NCI-H748 (cell line): ENCODE measurements around the gene CALHM2.

Experiments used
- DNase-seq: peaks from one replicate; lab custom pipeline; 2025; ENCODE audit not compliant: unreplicated experiment; lab: John Stamatoyannopoulos, UW

The CALHM2 gene

DNA sequence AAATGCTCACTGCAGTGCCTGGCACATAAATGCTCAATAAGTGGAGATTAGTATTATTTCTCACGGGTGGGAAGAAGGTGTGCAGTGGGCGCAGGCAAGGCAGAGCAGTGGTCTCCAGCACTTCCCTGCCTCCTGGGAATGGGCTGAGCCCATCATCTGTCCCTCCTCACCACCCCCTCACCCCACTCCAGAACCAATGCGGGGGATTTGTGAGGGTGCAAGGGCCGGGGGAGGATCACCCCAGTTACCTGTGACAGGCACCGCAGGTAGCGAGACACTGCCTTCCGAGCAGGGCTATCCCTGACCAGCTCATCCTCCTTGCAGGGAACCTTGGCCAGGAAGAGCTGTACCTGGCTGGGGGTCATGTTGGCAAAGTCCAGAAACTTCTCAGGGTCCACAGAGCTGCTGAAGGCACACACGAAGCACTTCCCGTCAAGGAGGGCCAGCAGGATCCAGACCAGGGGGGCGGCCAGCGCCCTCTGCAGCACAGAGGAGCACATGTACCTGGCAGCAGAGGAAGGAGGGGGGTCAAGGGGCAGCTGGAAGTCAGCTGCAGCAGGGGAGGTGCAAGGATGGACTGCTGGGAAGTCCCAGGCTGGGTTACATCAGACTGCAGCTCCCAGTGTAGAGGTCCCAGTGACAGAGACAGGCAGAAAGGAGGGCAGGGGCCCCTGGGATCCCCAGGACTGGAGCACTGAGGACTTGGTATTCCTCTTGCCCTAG is 24.0 kb upstream of the CALHM2 start:
- DNase-seq = no peak

DNA sequence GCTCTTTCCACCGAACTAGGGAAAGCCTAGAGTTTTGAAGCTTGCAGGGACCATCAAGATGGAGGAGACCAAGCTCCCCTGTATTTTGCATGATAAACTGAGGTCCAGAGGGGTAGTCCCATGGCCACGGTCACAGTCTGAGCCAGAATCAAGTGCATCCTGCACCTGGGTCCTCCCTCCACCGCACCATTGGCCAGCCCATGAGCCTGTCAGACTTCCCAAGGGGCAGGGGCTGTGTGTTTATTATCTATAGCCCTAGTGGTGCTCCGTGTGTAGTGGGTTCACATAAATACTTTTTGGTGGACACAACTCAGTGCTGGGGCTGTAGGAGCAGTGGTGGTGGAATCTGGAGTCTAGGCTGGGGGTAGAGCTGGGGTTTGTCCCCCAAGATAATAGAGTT is 23.3 kb upstream of the CALHM2 start:
- no peak for DNase-seq

DNA sequence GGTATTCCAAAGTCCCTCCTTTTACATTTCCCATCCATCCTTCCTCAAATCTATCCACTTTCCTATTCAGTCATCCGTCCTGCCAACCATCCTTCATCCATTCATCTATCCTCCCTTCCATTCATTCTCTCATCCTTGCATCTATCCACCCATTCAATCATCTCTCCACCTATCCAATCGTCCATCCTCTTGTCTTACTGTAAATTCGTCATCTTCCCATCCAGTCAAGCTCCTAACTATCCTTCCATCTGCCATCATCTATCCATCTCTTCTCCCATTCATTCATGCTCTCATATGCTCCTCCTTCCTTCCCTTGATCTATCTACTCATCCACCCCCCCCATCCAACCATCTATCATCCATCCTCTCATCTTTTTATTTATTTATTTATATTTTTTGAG is 21.9 kb upstream of the CALHM2 start:
- no peak for DNase-seq

GRCh38 chr10:103473261-103473671 is 21.1 kb upstream of the CALHM2 start:
- DNase-seq = no peak

DNA sequence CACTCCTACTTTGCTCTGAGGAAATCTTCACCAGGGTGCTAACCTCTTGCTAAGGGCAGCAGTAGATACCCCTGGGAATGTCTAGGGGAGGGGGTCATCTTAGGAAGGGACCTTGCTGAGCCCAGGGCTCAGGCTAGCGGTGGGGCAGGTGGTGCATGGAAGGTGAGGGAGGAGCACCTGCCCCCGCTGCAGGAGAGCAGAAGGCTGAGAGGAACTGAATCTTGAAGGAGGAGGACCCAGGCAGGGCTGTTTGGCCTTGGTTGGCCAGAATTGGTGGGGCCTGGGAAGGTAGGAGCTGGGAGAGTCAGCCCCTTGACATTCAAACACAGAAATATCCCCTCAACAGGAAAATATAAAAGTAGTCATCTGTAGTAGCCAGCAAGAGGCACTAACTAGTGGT is 19.8 kb upstream of the CALHM2 start:
- DNase-seq = no peak

- DNase-seq = no peak
Measured at GRCh38 chr10:103470761-103471653, 18.8 kb upstream of the CALHM2 start.

DNA sequence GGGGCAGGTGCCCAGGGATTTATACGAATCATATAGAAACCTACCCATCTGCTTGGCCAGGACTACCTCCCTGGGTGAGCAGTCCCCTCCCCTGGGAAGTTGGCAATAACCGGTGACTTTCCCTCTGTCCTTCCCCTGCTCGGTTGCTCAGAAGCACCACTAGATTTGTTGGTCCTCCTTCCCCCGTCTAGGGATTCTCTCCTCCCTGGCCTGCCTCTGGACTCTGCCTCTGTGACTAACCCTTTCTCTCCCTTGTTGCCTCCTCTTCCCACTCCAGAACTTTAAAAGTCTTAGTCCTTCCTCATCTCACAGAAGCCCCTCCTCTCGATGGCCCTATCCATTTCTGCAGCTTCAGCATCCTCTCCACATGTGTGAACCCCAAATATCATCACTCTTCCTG is 17.0 kb upstream of the CALHM2 start:
- DNase-seq = no peak

DNA sequence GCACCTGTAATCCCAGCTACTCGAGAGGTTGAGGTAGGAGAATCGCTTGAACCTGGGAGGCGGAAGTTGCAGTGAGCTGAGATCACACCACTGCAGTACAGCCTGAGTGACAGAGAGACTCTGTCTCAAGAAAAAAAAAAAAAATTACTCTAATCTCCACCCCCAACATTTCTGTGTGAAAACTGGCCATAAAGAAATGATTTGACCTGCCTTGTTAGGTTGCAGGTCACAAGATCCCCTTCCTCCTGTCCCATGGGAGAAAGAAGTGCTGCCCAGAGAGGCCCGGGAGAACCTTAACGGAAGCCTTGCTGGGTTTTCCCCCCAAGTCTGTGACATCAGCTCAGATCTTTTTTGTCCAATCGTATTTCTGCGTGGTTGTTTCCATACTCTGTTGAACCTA is 15.2 kb upstream of the CALHM2 start:
- no peak for DNase-seq

GRCh38 chr10:103466734-103467133 is 14.6 kb upstream of the CALHM2 start:
- DNase-seq = no peak

GRCh38 chr10:103465411-103466179 is 13.4 kb upstream of the CALHM2 start:
- no peak for DNase-seq

DNA sequence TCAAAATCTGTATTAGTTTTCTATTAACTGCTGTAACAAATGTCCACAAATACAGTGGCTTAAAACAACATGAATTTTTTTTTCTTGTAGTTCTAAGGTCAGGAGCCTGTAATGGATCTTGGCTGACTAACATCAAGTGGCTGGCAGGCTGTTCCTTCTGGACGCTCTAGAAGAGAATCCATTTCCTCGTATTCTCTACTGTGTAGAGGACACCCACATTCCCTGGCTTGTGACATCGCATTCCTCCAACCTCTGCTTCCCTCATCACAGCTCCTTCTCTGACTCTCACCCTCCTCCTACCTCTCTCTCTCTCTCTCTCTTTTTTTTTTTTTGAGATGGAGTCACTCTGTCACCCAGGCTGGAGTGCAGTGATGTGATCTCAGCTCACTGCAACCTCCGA is 11.3 kb upstream of the CALHM2 start:
- no peak for DNase-seq

DNA sequence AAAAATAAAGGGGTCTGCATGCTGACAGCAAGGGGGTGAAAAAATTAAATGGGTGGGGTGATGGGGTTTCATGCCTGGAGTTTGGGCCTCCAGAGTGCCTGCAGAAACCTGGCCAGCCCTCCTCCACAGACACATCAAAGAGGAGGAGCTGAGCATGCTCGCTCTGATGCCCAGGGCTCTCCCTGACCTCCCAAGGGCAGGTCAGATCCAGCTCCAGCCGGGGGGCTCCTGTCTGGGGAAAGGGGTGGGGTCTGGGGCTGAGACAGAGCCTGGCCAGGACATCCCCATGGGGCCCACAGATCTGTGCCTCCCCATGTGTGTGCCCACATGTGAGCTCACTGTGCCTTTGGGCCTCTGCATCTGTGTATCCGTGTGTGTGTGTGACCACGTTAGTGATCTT is 7.4 kb upstream of the CALHM2 start:
- no peak for DNase-seq

GRCh38 chr10:103458720-103459119 is 6.5 kb upstream of the CALHM2 start, which contains the start of gene CALHM1:
Gene CALHM1, minus strand, starts transcription at chr10:103458900. Its CDS starts 149 bp downstream, at chr10:103458751.
- DNase-seq = peak; percentile 19

GRCh38 chr10:103457896-103458583 is 5.9 kb upstream of the CALHM2 start:
- no peak for DNase-seq

DNA sequence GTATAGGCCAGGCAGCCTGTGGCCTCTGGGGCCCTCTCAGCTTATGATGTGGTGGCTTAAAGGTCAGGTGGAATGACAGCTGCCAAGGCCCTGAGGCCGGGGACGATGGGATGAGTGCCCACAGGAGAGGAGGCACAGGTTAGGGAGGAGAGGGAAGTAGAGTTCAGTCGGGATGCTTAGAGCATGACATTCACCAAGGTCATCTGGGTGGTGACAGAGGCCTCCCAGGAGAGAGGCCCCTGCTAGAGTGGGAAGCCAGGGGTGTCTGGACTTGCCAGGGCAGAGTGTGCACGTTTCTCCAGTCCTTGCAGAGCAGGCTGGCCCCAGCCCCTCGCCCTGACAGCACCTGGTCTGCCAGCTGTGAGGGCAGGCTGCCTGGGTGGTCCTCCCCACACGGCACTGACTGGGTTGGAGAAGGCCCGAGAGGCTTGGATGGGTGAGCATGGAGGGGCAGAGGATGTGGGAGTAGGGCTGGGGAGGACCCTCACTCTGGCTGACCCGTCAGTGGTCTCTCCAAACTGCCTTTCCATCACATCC is 5.1 kb upstream of the CALHM2 start:
- no peak for DNase-seq

DNA sequence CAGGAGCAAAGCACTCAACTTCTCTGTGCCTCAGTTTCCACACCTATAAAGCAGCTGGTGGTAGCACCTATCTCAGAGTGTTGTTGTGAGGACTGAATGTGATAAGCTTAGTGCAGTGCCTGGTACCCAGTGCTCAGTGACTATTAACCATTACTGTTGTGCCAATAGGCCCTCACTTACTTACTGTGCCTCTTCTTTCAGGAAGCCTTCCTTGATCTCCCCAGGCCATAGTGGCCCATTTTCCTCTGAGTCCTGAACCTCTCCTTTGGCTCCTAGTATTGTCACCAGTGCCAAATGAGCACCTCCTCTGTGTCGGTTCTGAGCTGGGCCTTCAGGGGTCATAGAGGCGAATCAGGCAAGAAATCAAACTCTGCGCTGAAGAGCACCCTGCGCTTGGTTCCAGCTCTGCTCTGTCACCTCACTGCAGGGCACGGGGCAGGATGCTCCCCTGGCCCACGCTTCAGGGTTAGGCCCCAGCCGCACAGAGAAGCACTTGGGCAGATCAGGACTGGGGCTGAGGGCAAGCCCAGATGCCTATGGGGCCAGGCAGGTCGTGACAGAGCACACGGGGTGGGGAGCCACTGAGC is 4.0 kb upstream of the CALHM2 start:
- no peak for DNase-seq

GRCh38 chr10:103455235-103455634 is 3.1 kb upstream of the CALHM2 start:
- DNase-seq = no peak

DNA sequence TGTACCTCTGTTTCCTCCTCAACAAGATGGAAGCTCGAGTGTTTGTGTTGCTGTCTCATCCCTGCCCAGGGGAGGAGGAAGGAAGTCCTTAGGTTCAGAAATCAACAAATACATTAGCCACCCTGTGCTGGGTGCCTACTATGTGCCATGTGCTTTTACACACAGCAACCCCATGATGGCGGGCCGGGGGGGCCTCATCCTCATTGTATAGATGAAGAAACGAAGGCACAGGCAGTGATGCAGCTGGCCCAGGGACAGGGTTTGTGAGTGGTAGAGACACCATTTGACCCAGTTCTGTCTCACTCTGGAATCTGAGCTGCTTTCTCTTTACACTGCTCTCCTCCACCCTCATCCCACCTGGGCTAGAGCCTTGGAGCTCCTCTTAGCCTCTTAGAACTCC is 1.9 kb upstream of the CALHM2 start:
- DNase-seq = no peak

DNA sequence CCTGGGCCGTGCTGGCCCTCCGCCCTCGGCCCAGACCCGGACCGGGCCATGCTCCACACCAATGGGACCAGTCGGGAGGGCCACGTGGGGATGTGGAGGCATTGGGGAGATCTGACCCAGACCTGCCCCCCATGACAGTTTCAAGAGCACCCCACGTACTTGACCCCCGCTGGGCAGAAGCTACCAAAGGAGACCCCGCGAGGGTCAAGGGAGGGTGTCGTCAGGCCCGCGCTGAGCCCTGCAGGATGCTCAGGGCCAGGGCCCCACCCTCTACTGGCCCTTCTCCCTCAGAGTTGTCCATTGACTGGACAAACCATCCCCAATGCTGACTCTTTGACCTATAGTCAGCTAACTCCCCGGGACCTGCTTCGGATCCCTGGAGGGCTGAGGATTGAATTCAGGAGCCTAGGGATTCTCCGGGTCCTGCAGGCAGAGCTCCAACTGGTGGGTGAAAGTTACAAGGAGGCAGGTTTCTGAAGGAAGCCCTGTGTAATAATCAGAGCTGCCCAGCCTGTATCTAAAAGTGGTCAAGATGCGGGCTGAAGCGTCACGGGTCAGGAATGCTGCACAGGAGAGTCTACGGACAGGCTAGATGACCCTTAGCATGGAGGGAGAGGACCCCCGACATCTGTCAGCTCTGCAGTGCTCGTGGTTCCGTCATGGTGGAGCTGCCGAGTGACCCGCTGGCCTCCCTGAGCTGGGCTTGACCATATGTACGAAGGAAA is 498 bp upstream of the CALHM2 start:
- no peak for DNase-seq
